Measurements from ENCODE around the gene DCT.
"Not testable (repeated sequence)": the region's sequence is repeated elsewhere in the genome, so short reads cannot be mapped to it uniquely, and the experiment has no call there.

The DCT gene

GRCh38 chr13:94479616-94480015, at the start of gene DCT:
DCT (minus strand) TSS chr13:94479682; CDS start chr13:94479255, 427 bp downstream.
- no peaks in the 10 kb centered on the region for H3K36me3 ChIP-seq (ENCODE audit: control insufficient read depth, insufficient read depth, low read length)
- peak within 1 kb of the TSS; percentile 18 for H3K27ac ChIP-seq (ENCODE audit: low read depth, low read length)
- no peaks in the 10 kb centered on the region for H3K4me1 ChIP-seq (ENCODE audit: control insufficient read depth, insufficient read depth, low read length)
- H3K9me3 ChIP-seq (ENCODE audit: control insufficient read depth, insufficient read depth, low read length), result no peaks in the 10 kb centered on the region
- no peak within 1 kb of the TSS for H3K9ac ChIP-seq (ENCODE audit: low read depth, low read length)
- no peaks in the 10 kb centered on the region for H3K27me3 ChIP-seq (ENCODE audit: control insufficient read depth, insufficient read depth, low read length)
- no peak within 1 kb of the TSS for H3K4me3 ChIP-seq (ENCODE audit: low read depth, low read length)

GRCh38 chr13:94526956-94527355, 47.5 kb upstream of the DCT start:
- H3K27ac ChIP-seq (ENCODE audit: low read depth, low read length); H3K4me1 ChIP-seq (ENCODE audit: control insufficient read depth, insufficient read depth, low read length); H3K9ac ChIP-seq (ENCODE audit: low read depth, low read length); H3K4me3 ChIP-seq (ENCODE audit: low read depth, low read length); H3K9me3 ChIP-seq (ENCODE audit: control insufficient read depth, insufficient read depth, low read length); H3K36me3 ChIP-seq (ENCODE audit: control insufficient read depth, insufficient read depth, low read length); H3K27me3 ChIP-seq (ENCODE audit: control insufficient read depth, insufficient read depth, low read length): not testable (repeated sequence)

- Histone ChIP-seq H3K4me3 (ENCODE audit: low read depth, low read length) (no peak overlapping the region), H3K4me1 (ENCODE audit: control insufficient read depth, insufficient read depth, low read length) (no peaks in the 10 kb centered on the region), H3K9ac (ENCODE audit: low read depth, low read length) (no peak overlapping the region), H3K36me3 (ENCODE audit: control insufficient read depth, insufficient read depth, low read length) (no peaks in the 10 kb centered on the region), H3K9me3 (ENCODE audit: control insufficient read depth, insufficient read depth, low read length) (no peaks in the 10 kb centered on the region), H3K27ac (ENCODE audit: low read depth, low read length) (no peak overlapping the region), H3K27me3 (ENCODE audit: control insufficient read depth, insufficient read depth, low read length) (no peaks in the 10 kb centered on the region)
These were observed 46.3 kb upstream of the DCT start for GRCh38 chr13:94525781-94526180.

- Histone ChIP-seq H3K27ac (ENCODE audit: low read depth, low read length) (no peak overlapping the region), H3K9ac (ENCODE audit: low read depth, low read length) (no peak overlapping the region), H3K4me3 (ENCODE audit: low read depth, low read length) (no peak overlapping the region), H3K27me3 (ENCODE audit: control insufficient read depth, insufficient read depth, low read length) (no peaks in the 10 kb centered on the region), H3K4me1 (ENCODE audit: control insufficient read depth, insufficient read depth, low read length) (no peaks in the 10 kb centered on the region), H3K36me3 (ENCODE audit: control insufficient read depth, insufficient read depth, low read length) (no peaks in the 10 kb centered on the region), H3K9me3 (ENCODE audit: control insufficient read depth, insufficient read depth, low read length) (no peaks in the 10 kb centered on the region)
These were observed 44.9 kb upstream of the DCT start for GRCh38 chr13:94524407-94524806.

- Histone ChIP-seq H3K27me3 (ENCODE audit: control insufficient read depth, insufficient read depth, low read length) (no peaks in the 10 kb centered on the region), H3K4me1 (ENCODE audit: control insufficient read depth, insufficient read depth, low read length) (no peaks in the 10 kb centered on the region), H3K27ac (ENCODE audit: low read depth, low read length) (no peak overlapping the region), H3K4me3 (ENCODE audit: low read depth, low read length) (no peak overlapping the region), H3K36me3 (ENCODE audit: control insufficient read depth, insufficient read depth, low read length) (no peaks in the 10 kb centered on the region), H3K9ac (ENCODE audit: low read depth, low read length) (no peak overlapping the region), H3K9me3 (ENCODE audit: control insufficient read depth, insufficient read depth, low read length) (no peaks in the 10 kb centered on the region)
These were observed 40.5 kb upstream of the DCT start for GRCh38 chr13:94520001-94520400.

- no peaks in the 10 kb centered on the region for H3K27me3 ChIP-seq (ENCODE audit: control insufficient read depth, insufficient read depth, low read length)
- no peak overlapping the region for H3K4me3 ChIP-seq (ENCODE audit: low read depth, low read length)
- no peak overlapping the region for H3K9ac ChIP-seq (ENCODE audit: low read depth, low read length)
- H3K9me3 ChIP-seq (ENCODE audit: control insufficient read depth, insufficient read depth, low read length), result no peaks in the 10 kb centered on the region
- no peaks in the 10 kb centered on the region for H3K36me3 ChIP-seq (ENCODE audit: control insufficient read depth, insufficient read depth, low read length)
- H3K4me1 ChIP-seq (ENCODE audit: control insufficient read depth, insufficient read depth, low read length), result no peaks in the 10 kb centered on the region; the same call in 1 of the 2 replicates
- H3K27ac ChIP-seq (ENCODE audit: low read depth, low read length), result no peak overlapping the region
These were observed 37.0 kb upstream of the DCT start for GRCh38 chr13:94516456-94516855.

GRCh38 chr13:94515911-94516310, 36.4 kb upstream of the DCT start:
- H3K9me3 ChIP-seq (ENCODE audit: control insufficient read depth, insufficient read depth, low read length), result no peaks in the 10 kb centered on the region
- no peak overlapping the region for H3K27ac ChIP-seq (ENCODE audit: low read depth, low read length)
- H3K4me1 ChIP-seq (ENCODE audit: control insufficient read depth, insufficient read depth, low read length), result no peaks in the 10 kb centered on the region; the same call in 1 of the 2 replicates
- no peaks in the 10 kb centered on the region for H3K36me3 ChIP-seq (ENCODE audit: control insufficient read depth, insufficient read depth, low read length)
- no peak overlapping the region for H3K9ac ChIP-seq (ENCODE audit: low read depth, low read length)
- no peaks in the 10 kb centered on the region for H3K27me3 ChIP-seq (ENCODE audit: control insufficient read depth, insufficient read depth, low read length)
- no peak overlapping the region for H3K4me3 ChIP-seq (ENCODE audit: low read depth, low read length)

GRCh38 chr13:94515374-94515773, 35.9 kb upstream of the DCT start:
- Histone ChIP-seq H3K4me1 (ENCODE audit: control insufficient read depth, insufficient read depth, low read length) (no peaks in the 10 kb centered on the region; the same call in 1 of the 2 replicates), H3K27me3 (ENCODE audit: control insufficient read depth, insufficient read depth, low read length) (no peaks in the 10 kb centered on the region), H3K4me3 (ENCODE audit: low read depth, low read length) (no peak overlapping the region), H3K9me3 (ENCODE audit: control insufficient read depth, insufficient read depth, low read length) (no peaks in the 10 kb centered on the region), H3K27ac (ENCODE audit: low read depth, low read length) (no peak overlapping the region), H3K36me3 (ENCODE audit: control insufficient read depth, insufficient read depth, low read length) (no peaks in the 10 kb centered on the region), H3K9ac (ENCODE audit: low read depth, low read length) (no peak overlapping the region)

- Histone ChIP-seq H3K9me3 (ENCODE audit: control insufficient read depth, insufficient read depth, low read length) (no peaks in the 10 kb centered on the region), H3K9ac (ENCODE audit: low read depth, low read length) (no peak overlapping the region), H3K4me3 (ENCODE audit: low read depth, low read length) (no peak overlapping the region), H3K4me1 (ENCODE audit: control insufficient read depth, insufficient read depth, low read length) (no peaks in the 10 kb centered on the region; the same call in 1 of the 2 replicates), H3K36me3 (ENCODE audit: control insufficient read depth, insufficient read depth, low read length) (no peaks in the 10 kb centered on the region), H3K27me3 (ENCODE audit: control insufficient read depth, insufficient read depth, low read length) (no peaks in the 10 kb centered on the region), H3K27ac (ENCODE audit: low read depth, low read length) (no peak overlapping the region)
These were observed 33.5 kb upstream of the DCT start for GRCh38 chr13:94513026-94513425.

- no peak overlapping the region for H3K27ac ChIP-seq (ENCODE audit: low read depth, low read length)
- H3K9me3 ChIP-seq (ENCODE audit: control insufficient read depth, insufficient read depth, low read length), result no peaks in the 10 kb centered on the region
- H3K4me1 ChIP-seq (ENCODE audit: control insufficient read depth, insufficient read depth, low read length), result no peaks in the 10 kb centered on the region
- H3K36me3 ChIP-seq (ENCODE audit: control insufficient read depth, insufficient read depth, low read length), result no peaks in the 10 kb centered on the region
- no peak overlapping the region for H3K9ac ChIP-seq (ENCODE audit: low read depth, low read length)
- H3K4me3 ChIP-seq (ENCODE audit: low read depth, low read length), result no peak overlapping the region
- no peaks in the 10 kb centered on the region for H3K27me3 ChIP-seq (ENCODE audit: control insufficient read depth, insufficient read depth, low read length)
These were observed 26.2 kb upstream of the DCT start for GRCh38 chr13:94505730-94506129.

- Histone ChIP-seq H3K9ac (ENCODE audit: low read depth, low read length) (no peak overlapping the region), H3K27ac (ENCODE audit: low read depth, low read length) (no peak overlapping the region), H3K36me3 (ENCODE audit: control insufficient read depth, insufficient read depth, low read length) (no peaks in the 10 kb centered on the region), H3K9me3 (ENCODE audit: control insufficient read depth, insufficient read depth, low read length) (no peaks in the 10 kb centered on the region), H3K27me3 (ENCODE audit: control insufficient read depth, insufficient read depth, low read length) (no peaks in the 10 kb centered on the region), H3K4me3 (ENCODE audit: low read depth, low read length) (no peak overlapping the region), H3K4me1 (ENCODE audit: control insufficient read depth, insufficient read depth, low read length) (no peaks in the 10 kb centered on the region)
These were observed 24.4 kb upstream of the DCT start for GRCh38 chr13:94503851-94504250.

- not testable (repeated sequence) for H3K36me3 ChIP-seq (ENCODE audit: control insufficient read depth, insufficient read depth, low read length); H3K4me3 ChIP-seq (ENCODE audit: low read depth, low read length); H3K27me3 ChIP-seq (ENCODE audit: control insufficient read depth, insufficient read depth, low read length); H3K9me3 ChIP-seq (ENCODE audit: control insufficient read depth, insufficient read depth, low read length); H3K4me1 ChIP-seq (ENCODE audit: control insufficient read depth, insufficient read depth, low read length); H3K27ac ChIP-seq (ENCODE audit: low read depth, low read length); H3K9ac ChIP-seq (ENCODE audit: low read depth, low read length)
These were observed 19.3 kb upstream of the DCT start for GRCh38 chr13:94498831-94499230.

Data from HUES48 (cell line).